HepG2 (cell line): Measurements from ENCODE around the gene APCDD1L. TPM values are rescaled to one million over a fixed set of nuclear protein-coding genes. Genes with fewer than 3 reads are reported as not detected.

ENCODE experiments used
- ATAC-seq: fragments of 200-7000 bp; cut with Tn5 transposase; 3 replicates; pipeline ENCODE4 v1.9.1; 2020; ENCODE audit warnings: mild to moderate bottlenecking, moderate library complexity
- BruUV-seq: library from RNA; stranded (reverse); fragments of 400-500 nt; replicated peaks from 2 replicates; lab custom pipeline; 2021; lab: Mats Ljungman, UMichigan
- CTCF ChIA-PET: fragments of 300-600 bp; formaldehyde crosslinking; extraction: SDS; loops from one replicate; lab custom pipeline; 2021; ENCODE audit warnings: low total read pairs, inconsistent platforms, low intra/inter-chr PET ratio; lab: Yijun Ruan, JAX
- POLR2A ChIA-PET: fragments of 350-600 bp; sonication (Branson Sonifier 250); formaldehyde crosslinking; loops from one replicate; lab custom pipeline; 2020; ENCODE audit warnings: antibody characterized with exemption, inconsistent platforms; lab: Yijun Ruan, JAX
- DNase-seq: peaks from one replicate; pipeline ENCODE4 v3.0.0-alpha.2; 2015; ENCODE audit warnings: low spot score
- FAIRE-seq: peaks from 3 replicates; lab custom pipeline; 2011; peaks lifted over from hg19 to GRCh38; lab: Jason Lieb, UNC
- H2AFZ ChIP-seq: one replicate; pipeline ENCODE4 v1.6.1; 2011; ENCODE audit warnings: low read length, inconsistent platforms
- H3K27ac ChIP-seq: fragments of 300-600 bp; 3 replicates; pipeline ENCODE4 v1.8.0; 2011; ENCODE audit warnings: mixed run types, mild to moderate bottlenecking, mixed read lengths, low read length, inconsistent platforms; ENCODE audit not compliant: insufficient read depth; ENCODE audit errors: extremely low read length
- H3K27me3 ChIP-seq, 2 experiments: fragments of 200-600 bp in 1 of 2; 2 replicates in 1 of 2; 3 replicates in 1 of 2; pipeline versions ENCODE4 v1.6.0 to v1.8.0; 2011; ENCODE audit warnings: low read length in 2 of 2, mild to moderate bottlenecking in 2 of 2, moderate library complexity in 2 of 2, inconsistent platforms in 1 of 2; ENCODE audit not compliant: insufficient read depth in 2 of 2, control insufficient read depth in 1 of 2
- H3K36me3 ChIP-seq, 2 experiments: fragments of 200-600 bp in 1 of 2; replicated peaks in 1 of 2; 2 replicates in 1 of 2; 3 replicates in 1 of 2; pipeline versions ENCODE4 v1.5.1 to v1.8.0; 2011; ENCODE audit warnings: low read length in 2 of 2, inconsistent platforms in 1 of 2; ENCODE audit not compliant: insufficient read depth in 2 of 2, control insufficient read depth in 1 of 2
- H3K4me1 ChIP-seq: 2 replicates; pipeline ENCODE4 v1.5.1; 2012; ENCODE audit warnings: low read length, inconsistent platforms; ENCODE audit not compliant: insufficient read depth
- H3K4me2 ChIP-seq: 2 replicates; pipeline ENCODE4 v1.6.0; 2011; ENCODE audit warnings: low read depth, low read length, inconsistent platforms
- H3K4me3 ChIP-seq, 3 experiments: fragments of 200-600 bp in 1 of 3; sonication (generic), shearing (Covaris generic) in 1 of 3; replicated peaks in 1 of 3; 2 replicates each; pipeline ENCODE4 v1.5.1; 2011 to 2016; ENCODE audit warnings: low read length in 3 of 3, inconsistent platforms in 2 of 3, low read depth in 2 of 3, mild to moderate bottlenecking in 2 of 3, control low read depth in 1 of 3, mixed read lengths in 1 of 3; ENCODE audit not compliant: insufficient read depth in 1 of 3
- H3K79me2 ChIP-seq: one replicate; pipeline ENCODE4 v1.6.1; 2011; ENCODE audit warnings: low read length, inconsistent platforms; ENCODE audit not compliant: insufficient read depth
- H3K9ac ChIP-seq: 2 replicates; pipeline ENCODE4 v1.6.0; 2011; ENCODE audit warnings: mild to moderate bottlenecking, low read depth, low read length, inconsistent platforms; ENCODE audit not compliant: insufficient read depth
- H3K9me3 ChIP-seq: 2 replicates; pipeline ENCODE4 v1.5.1; 2012; ENCODE audit warnings: mild to moderate bottlenecking, low read length
- H4K20me1 ChIP-seq: 2 replicates; pipeline ENCODE4 v1.6.0; 2011; ENCODE audit warnings: inconsistent platforms, mild to moderate bottlenecking, low read length, moderate library complexity; ENCODE audit not compliant: insufficient read depth
- ETV5 ChIP-seq: IDR thresholded peaks from 2 replicates; pipeline ENCODE4 v1.6.1; 2018; ENCODE audit warnings: missing biosample characterization, missing genetic modification reagents, inconsistent platforms, borderline replicate concordance
- FOXA3 ChIP-seq: IDR thresholded peaks from 2 replicates; pipeline ENCODE4 v1.6.1; 2016; ENCODE audit warnings: missing genetic modification reagents, missing compliant biosample characterization
- FOXP1 ChIP-seq, 2 experiments: fragments of 450-650 bp in 1 of 2; IDR thresholded peaks; 2 replicates each; pipeline ENCODE4 v1.6.1; 2017 to 2018; ENCODE audit warnings: antibody characterized with exemption in 1 of 2
- GABPA ChIP-seq, 2 experiments: IDR thresholded peaks; 2 replicates each; pipeline ENCODE4 v1.6.1; 2011 to 2016; ENCODE audit warnings: low read depth in 2 of 2, low read length in 1 of 2, missing biosample characterization in 1 of 2, missing genetic modification characterization in 1 of 2
- MAFF ChIP-seq: IDR thresholded peaks from 2 replicates; pipeline ENCODE4 v1.6.1; 2011; ENCODE audit warnings: low read depth, low read length, improper control_type of control experiment
- MAFK ChIP-seq, 2 experiments: IDR thresholded peaks in 1 of 2; conservative IDR thresholded peaks in 1 of 2; 2 replicates each; pipeline ENCODE4 v1.6.1; 2011; ENCODE audit warnings: improper control_type of control experiment in 2 of 2, low read length in 2 of 2
- RFXANK ChIP-seq: IDR thresholded peaks from 2 replicates; pipeline ENCODE4 v1.6.1; 2016
- SOX5 ChIP-seq: IDR thresholded peaks from 2 replicates; pipeline ENCODE4 v1.6.1; 2016; ENCODE audit warnings: borderline replicate concordance
- ZNF367 ChIP-seq: sonication (generic); formaldehyde crosslinking; IDR thresholded peaks from 2 replicates; pipeline ENCODE4 v1.4.0; 2020; ENCODE audit warnings: missing genetic modification reagents, borderline replicate concordance
- ZNF431 ChIP-seq: sonication (generic); formaldehyde crosslinking; IDR thresholded peaks from 2 replicates; pipeline ENCODE4 v1.9.0; 2022; ENCODE audit warnings: missing genetic modification reagents, low read depth, mild to moderate bottlenecking, borderline replicate concordance
- ZNF660 ChIP-seq: sonication (generic); formaldehyde crosslinking; IDR thresholded peaks from 2 replicates; pipeline ENCODE4 v1.5.1; 2020; ENCODE audit warnings: mild to moderate bottlenecking, low read depth, missing genetic modification reagents, borderline replicate concordance
- WGBS: methylation state at CpG from one replicate; pipeline ENCODE4 v1.1.6; 2017; ENCODE audit warnings: low lambda C conversion rate; 5-methylcytosine and 5-hydroxymethylcytosine counted together
- in situ Hi-C: cut with HindIII; loops from 2 replicates; pipeline ENCODE4 v1.10.0; 2017; ENCODE audit warnings: low pct_unique_long_range_greater_than_20kb; ENCODE audit not compliant: extremely low pct_ligation_motif_present
- intact Hi-C: fragments of 100-400 bp; cut with micrococcal nuclease; formaldehyde crosslinking; loops from one replicate; pipeline ENCODE4 v1.10.0; 2022; ENCODE audit not compliant: unreplicated experiment
- polyA plus RNA-seq, 8 experiments: library from polyadenylated mRNA; depleted of rRNA in 3 of 8; stranded (reverse) in 7 of 8; unstranded in 1 of 8; fragments of >200 nt; fragmentation: Illumina TruSeq in 4 of 8; extraction: Trizol in 4 of 8; gene quantifications; 2 replicates each; pipeline versions ENCODE4 v1.2.1 to v1.2.3, GENCODE V29; 2011 to 2016; ENCODE audit warnings: low read depth in 4 of 8, missing spikeins in 1 of 8, mixed read lengths in 1 of 8; ENCODE audit not compliant: insufficient read depth in 1 of 8
- total RNA-seq, 5 experiments: library from RNA; depleted of rRNA; stranded (reverse); fragments of >200 nt; fragmentation: Illumina TruSeq; extraction: Trizol; gene quantifications; 2 replicates each; pipeline ENCODE4 v1.2.3, GENCODE V29; 2016; ENCODE audit warnings: low read depth in 1 of 5
- TF ChIP-seq, protein P1 (sequence below): sonication (generic); formaldehyde crosslinking; conservative IDR thresholded peaks from 2 replicates; pipeline ENCODE4 v1.4.0; 2020; ENCODE audit warnings: mild to moderate bottlenecking, missing genetic modification reagents, moderate library complexity
- TF ChIP-seq, protein P2 (sequence below): sonication (generic); formaldehyde crosslinking; IDR thresholded peaks from 2 replicates; pipeline ENCODE4 v1.4.0; 2020; ENCODE audit warnings: mild to moderate bottlenecking, low read depth, missing genetic modification reagents
- TF ChIP-seq, protein P3 (sequence below): sonication (generic); formaldehyde crosslinking; IDR thresholded peaks from 2 replicates; pipeline ENCODE4 v1.4.0; 2020; ENCODE audit warnings: mild to moderate bottlenecking, low read depth, missing genetic modification reagents

The APCDD1L gene
- total and polyA plus RNA-seq, 2 of the 13 experiments (the other 11 are each of a cell fraction or from before 2014, with no cell fraction given), result not detected

DNA sequence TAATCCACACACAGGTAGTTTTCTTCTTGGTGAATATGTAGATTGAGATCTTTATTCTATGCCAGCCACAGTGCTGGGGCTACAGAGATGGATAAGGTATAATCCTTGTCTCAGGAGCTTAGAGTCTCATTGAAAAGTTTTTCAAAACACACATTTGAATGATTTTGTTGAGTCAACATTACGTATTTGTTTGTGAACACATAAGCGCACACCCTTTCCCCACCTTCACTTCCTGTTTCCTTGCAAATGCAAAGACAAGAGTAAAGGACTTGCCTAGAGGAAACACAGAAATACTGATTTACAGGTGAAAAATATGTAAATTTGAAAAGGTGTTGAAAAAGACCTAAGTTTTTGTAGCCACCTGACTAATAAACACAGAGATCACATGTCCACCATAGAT is 98.4 kb downstream of the APCDD1L start:
- CTCF ChIA-PET, result no interaction called here
- FAIRE-seq, result no peak
- WGBS, result over 99% methylated on average over 2 of the region's 2 CpGs

More for the DNA sequence above, 98.4 kb downstream of the APCDD1L start:
- H3K4me2 ChIP-seq, result no peak overlapping the region
- POLR2A ChIA-PET, result no interaction called here
- ATAC-seq (no peak), DNase-seq (no peak)
- H3K9me3 ChIP-seq, result no peaks in the 10 kb centered on the region
- H2AFZ ChIP-seq, result no peak overlapping the region
- TF ChIP-seq MAFK (conservative IDR thresholded peaks at IDR 0.05 in 1 of 2, IDR thresholded peaks at IDR 0.05 in 1 of 2; ENCODE audit: low read length in 2 of 2) (peak; percentile 60 to 65; a peak in 3 of 4 replicates), RFXANK (CRISPR knock-in tag) (no peak), FOXA3 (peak; percentile 31), GABPA (IDR thresholded peaks at IDR 0.05; ENCODE audit: low read depth, low read length) (no peak), GABPA (CRISPR knock-in tag; IDR thresholded peaks at IDR 0.05; ENCODE audit: low read depth) (peak; percentile 37; the same call in 1 of the 2 replicates), SOX5 (CRISPR knock-in tag) (0 out of 2 replicates have a peak, but pooled peaks have one; percentile 10), ZNF660 (CRISPR knock-in tag) (no peak), MAFF (0 out of 2 replicates have a peak, but pooled peaks have one; percentile 54), ETV5 (CRISPR knock-in tag) (peak; percentile 15; the same call in 1 of the 2 replicates), ZNF431 (CRISPR knock-in tag) (no peak), ZNF367 (CRISPR knock-in tag) (no peak), FOXP1 (IDR thresholded peaks at IDR 0.05) (no peak), FOXP1 (CRISPR knock-in tag; IDR thresholded peaks at IDR 0.05) (peak; percentile 75)
- TF ChIP-seq, protein P1, sequence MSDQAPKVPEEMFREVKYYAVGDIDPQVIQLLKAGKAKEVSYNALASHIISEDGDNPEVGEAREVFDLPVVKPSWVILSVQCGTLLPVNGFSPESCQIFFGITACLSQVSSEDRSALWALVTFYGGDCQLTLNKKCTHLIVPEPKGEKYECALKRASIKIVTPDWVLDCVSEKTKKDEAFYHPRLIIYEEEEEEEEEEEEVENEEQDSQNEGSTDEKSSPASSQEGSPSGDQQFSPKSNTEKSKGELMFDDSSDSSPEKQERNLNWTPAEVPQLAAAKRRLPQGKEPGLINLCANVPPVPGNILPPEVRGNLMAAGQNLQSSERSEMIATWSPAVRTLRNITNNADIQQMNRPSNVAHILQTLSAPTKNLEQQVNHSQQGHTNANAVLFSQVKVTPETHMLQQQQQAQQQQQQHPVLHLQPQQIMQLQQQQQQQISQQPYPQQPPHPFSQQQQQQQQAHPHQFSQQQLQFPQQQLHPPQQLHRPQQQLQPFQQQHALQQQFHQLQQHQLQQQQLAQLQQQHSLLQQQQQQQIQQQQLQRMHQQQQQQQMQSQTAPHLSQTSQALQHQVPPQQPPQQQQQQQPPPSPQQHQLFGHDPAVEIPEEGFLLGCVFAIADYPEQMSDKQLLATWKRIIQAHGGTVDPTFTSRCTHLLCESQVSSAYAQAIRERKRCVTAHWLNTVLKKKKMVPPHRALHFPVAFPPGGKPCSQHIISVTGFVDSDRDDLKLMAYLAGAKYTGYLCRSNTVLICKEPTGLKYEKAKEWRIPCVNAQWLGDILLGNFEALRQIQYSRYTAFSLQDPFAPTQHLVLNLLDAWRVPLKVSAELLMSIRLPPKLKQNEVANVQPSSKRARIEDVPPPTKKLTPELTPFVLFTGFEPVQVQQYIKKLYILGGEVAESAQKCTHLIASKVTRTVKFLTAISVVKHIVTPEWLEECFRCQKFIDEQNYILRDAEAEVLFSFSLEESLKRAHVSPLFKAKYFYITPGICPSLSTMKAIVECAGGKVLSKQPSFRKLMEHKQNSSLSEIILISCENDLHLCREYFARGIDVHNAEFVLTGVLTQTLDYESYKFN, result 0 out of 2 replicates have a peak, but pooled peaks have one; percentile 3
- TF ChIP-seq, protein P2, sequence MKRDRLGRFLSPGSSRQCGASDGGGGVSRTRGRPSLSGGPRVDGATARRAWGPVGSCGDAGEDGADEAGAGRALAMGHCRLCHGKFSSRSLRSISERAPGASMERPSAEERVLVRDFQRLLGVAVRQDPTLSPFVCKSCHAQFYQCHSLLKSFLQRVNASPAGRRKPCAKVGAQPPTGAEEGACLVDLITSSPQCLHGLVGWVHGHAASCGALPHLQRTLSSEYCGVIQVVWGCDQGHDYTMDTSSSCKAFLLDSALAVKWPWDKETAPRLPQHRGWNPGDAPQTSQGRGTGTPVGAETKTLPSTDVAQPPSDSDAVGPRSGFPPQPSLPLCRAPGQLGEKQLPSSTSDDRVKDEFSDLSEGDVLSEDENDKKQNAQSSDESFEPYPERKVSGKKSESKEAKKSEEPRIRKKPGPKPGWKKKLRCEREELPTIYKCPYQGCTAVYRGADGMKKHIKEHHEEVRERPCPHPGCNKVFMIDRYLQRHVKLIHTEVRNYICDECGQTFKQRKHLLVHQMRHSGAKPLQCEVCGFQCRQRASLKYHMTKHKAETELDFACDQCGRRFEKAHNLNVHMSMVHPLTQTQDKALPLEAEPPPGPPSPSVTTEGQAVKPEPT, result no peak
- TF ChIP-seq, protein P3, sequence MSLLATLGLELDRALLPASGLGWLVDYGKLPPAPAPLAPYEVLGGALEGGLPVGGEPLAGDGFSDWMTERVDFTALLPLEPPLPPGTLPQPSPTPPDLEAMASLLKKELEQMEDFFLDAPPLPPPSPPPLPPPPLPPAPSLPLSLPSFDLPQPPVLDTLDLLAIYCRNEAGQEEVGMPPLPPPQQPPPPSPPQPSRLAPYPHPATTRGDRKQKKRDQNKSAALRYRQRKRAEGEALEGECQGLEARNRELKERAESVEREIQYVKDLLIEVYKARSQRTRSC (CRISPR knock-in tag), result no peak
- H3K4me3 ChIP-seq, result no peak overlapping the region
- peaks cover 52% of the 10 kb centered on the region for H3K79me2 ChIP-seq
- no peak overlapping the region for H3K9ac ChIP-seq
- H4K20me1 ChIP-seq, result no peaks in the 10 kb centered on the region; the same call in 1 of the 2 replicates
- peaks cover 19 to 43% of the 10 kb centered on the region in 2 experiments for H3K36me3 ChIP-seq
- intact Hi-C loops (no loop called here), in situ Hi-C loops (no loop called here)
- peaks cover 21% of the 10 kb centered on the region for H3K4me1 ChIP-seq
- H3K27ac ChIP-seq, result no peak overlapping the region
- H3K27me3 ChIP-seq, result no peaks in the 10 kb centered on the region
- BruUV-seq, result no TSS peak
